GM19468 (cell line): ENCODE data around the gene NAPG.
"Not testable (repeated sequence)": the region's sequence is repeated elsewhere in the genome, so short reads cannot be mapped to it uniquely, and the experiment has no call there.

Experiments
- ATAC-seq: cut with Tn5 transposase; IDR thresholded peaks from one replicate; pipeline ENCODE4 v1.9.1; 2021; ENCODE audit warnings: mild to moderate bottlenecking, moderate library complexity, moderate number of reproducible peaks; ENCODE audit not compliant: unreplicated experiment; ENCODE audit errors: extremely low read depth

The NAPG gene

DNA sequence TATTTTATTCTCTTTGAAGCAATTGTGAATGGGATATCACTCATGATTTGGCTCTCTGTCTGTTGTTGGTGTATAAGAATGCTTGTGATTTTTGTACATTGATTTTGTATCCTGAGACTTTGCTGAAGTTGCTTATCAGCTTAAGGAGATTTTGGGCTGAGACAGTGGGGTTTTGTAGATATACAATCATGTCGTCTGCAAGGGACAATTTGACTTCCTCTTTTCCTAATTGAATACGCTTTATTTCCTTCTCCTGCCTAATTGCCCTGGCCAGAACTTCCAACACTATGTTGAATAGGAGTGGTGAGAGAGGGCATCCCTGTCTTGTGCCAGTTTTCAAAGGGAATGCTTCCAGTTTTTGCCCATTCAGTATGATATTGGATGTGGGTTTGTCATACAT is 48.6 kb downstream of the NAPG start:
- ATAC-seq: not testable (repeated sequence)

DNA sequence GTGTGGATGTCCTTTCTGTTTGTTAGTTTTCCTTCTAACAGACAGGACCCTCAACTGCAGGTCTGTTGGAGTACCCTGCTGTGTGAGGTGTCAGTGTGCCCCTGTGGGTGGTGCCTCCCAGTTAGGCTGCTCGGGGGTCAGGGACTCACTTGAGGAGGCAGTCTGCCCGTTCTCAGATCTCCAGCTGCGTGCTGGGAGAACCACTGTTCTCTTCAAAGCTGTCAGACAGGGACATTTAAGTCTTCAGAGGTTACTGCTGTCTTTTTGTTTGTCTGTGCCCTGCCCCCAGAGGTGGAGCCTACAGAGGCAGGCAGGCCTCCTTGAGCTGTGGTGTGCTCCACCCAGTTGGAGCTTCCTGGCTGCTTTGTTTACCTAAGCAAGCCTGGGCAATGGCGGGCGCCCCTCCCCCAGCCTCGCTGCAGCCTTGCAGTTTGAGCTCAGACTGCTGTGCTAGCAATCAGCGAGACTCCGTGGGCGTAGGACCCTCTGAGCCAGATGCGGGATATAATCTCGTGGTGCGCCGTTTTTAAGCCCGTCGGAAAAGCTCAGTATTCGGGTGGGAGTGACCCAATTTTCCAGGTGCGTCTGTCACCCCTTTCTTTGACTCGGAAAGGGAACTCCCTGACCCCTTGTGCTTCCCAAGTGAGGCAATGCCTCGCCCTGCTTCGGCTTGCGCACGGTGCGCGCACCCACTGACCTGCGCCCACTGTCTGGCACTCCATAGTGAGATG is 52.2 kb downstream of the NAPG start:
- ATAC-seq: not testable (repeated sequence)

GRCh38 chr18:10578573-10578899 is 52.7 kb downstream of the NAPG start:
- ATAC-seq: not testable (repeated sequence)

DNA sequence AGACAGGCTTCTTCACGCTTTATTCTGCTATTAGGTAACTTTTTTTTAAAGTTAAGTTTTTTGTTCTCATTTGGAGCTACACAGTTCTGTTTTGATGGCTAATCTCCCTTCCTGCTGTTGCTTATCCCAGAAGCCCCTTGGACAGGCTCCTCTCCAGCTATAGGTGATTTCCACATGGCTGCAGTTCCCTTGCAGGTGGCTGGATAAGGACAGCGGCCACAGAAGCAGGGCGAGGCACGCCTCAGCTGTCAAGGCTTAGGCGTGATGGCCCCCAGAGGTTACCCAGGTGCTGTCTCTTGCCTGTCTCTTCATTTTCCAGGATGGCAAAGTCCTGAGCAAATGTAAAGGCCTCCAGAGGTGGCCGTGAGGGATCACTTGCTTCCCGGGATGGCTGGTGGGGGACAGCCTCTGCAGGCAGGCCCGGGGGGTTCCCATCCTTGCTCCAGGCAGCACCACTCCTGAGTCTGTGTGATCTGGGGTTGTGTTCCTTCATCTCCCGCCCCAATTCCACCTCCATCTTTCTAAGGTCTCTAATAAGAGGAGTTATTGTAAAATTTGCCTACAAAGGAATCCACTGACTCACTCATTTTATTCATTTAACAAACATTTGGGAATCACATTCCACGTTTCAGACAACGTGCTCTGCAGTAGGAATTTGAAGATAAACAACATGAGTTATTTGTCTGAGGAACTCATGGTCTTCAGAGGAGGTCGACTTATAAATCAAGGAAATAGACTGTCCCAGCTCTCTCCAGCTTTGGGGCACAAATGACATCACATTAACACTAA is 53.4 kb downstream of the NAPG start:
- ATAC-seq: no peak

- ATAC-seq: no peak
Observed at GRCh38 chr18:10580215-10580614, 54.4 kb downstream of the NAPG start.

DNA sequence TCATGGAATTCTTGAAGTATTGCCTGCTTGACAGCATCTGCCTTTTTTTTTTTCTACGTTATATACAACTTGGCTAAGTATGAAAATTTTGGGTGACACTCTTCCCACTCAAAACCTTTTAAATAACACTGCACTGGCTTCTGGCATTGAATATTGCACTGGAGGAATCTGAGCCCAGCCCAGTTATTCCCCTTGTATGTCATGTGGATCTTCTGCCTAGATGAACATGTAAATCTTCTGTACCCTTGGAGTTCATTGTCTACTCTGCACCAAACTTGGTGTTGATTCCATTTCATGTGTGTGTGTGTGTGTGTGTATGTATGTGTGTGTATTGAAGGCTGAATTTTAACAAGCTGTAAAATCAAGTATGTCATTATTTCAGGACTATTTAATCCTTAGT is 59.4 kb downstream of the NAPG start:
- ATAC-seq: no peak

DNA sequence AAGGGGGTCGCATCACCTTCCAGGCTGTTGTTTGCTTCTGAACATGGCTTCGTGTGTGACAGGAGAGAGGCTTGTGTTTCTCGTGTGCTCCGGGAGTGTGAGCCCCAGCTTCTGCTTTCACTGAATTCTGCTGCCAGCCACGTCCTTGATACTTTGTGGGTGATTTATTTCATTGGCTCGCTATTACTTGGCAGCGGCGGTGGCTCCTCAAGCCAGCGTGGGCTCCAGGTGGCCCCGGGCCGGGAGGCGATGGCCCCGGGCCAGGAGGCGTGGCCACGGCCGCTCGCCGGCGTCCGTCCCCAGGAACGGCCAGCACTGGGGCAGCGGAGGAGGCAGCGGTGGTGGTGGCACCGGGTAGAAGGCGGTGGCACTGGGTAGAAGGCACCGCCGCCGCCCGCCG is 63.1 kb downstream of the NAPG start:
- ATAC-seq: no peak

DNA sequence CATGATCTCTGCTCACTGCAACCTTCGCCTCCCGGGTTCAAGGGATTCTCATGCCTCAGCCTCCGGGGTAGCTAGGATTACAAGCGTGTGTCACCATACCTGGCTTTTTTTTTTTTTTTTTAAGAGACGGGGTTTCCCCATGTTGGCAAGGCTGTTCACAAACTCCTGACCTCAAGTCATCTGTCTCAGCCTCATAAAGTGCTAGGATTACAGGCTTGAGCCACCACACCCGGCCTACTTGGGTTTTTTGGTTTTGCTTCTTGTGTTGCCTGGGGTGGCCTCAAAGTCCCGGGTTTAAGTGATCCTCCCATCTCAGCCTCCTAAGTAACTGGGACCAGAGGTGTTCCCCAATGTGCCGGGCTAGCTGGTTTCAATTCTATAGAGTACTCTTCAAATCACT is 64.6 kb downstream of the NAPG start:
- ATAC-seq: no peak

GRCh38 chr18:10591896-10592295 is 66.1 kb downstream of the NAPG start:
- ATAC-seq: no peak

DNA sequence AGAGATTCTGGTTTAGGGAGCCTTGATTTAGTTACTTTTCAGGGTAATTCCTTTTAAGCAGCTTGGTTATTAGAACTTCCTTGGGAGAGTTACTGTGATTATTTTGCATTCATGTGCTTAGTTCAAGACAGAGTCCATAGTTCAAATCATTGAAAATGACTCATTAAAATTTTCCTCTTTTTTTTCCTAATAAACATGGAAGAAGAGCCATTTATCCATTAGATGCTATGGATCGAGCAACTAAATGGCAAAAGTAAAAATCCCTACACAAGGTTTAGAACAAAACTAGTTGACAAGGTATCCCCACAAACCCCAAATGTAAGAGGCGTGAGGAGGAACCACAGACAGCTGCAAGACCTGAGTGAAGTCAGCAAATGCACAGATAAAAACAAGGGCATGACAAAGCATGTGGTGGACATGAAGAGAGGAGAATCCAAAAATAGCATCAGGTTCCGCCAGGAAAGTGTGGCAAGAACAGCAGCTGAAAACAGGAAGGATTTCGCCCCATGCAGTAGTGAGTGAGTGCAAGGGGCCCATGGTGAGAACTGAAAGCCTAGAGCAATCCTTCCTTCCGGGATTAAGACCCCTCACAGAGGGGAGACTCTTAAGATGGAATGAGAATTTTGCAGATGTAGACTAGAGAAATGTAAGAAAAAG is 67.7 kb downstream of the NAPG start:
- ATAC-seq: not testable (repeated sequence)

GRCh38 chr18:10595917-10596316 is 70.1 kb downstream of the NAPG start:
- ATAC-seq: not testable (repeated sequence)

DNA sequence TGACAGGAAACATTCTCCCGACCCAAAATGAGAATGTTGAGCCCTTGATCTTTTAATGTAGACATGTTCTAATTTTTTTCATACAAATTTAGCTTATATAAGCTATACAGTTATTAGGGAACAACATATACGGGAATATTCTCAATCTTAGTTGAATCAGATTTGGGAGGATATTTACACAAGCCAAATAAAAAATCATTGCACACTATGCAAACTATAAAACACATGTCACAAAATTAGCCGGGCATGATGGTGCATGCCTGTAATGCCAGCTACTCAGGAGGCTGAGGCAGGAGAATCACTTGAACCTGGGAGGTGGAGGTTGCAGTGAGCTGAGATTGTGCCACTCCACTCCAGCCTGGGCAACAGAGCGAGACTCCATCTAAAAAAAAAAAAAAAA is 71.9 kb downstream of the NAPG start:
- ATAC-seq: not testable (repeated sequence)

- not testable (repeated sequence) for ATAC-seq
Observed at GRCh38 chr18:10600701-10601100, 74.9 kb downstream of the NAPG start.
